NT2/D1 (cell line): ENCODE results near the gene NDRG4.

Experiments
- DNase-seq: peaks from one replicate; pipeline ENCODE4 v3.0.0-alpha.2; 2011; ENCODE audit warnings: low read depth, low spot score
- H3K27me3 ChIP-seq: 2 replicates; pipeline ENCODE4 v1.6.0; 2011; ENCODE audit warnings: mild to moderate bottlenecking; ENCODE audit not compliant: insufficient read length, insufficient read depth
- H3K36me3 ChIP-seq: 2 replicates; pipeline ENCODE4 v1.6.1; 2011; ENCODE audit warnings: mild to moderate bottlenecking, low read length, mixed read lengths; ENCODE audit not compliant: insufficient read depth, insufficient read length
- H3K4me1 ChIP-seq: 2 replicates; pipeline ENCODE4 v1.5.1; 2011; ENCODE audit not compliant: insufficient read depth, insufficient read length
- H3K4me3 ChIP-seq: 2 replicates; pipeline ENCODE4 v1.5.1; 2011; ENCODE audit warnings: low read depth; ENCODE audit not compliant: insufficient read length
- H3K9ac ChIP-seq: 2 replicates; pipeline ENCODE4 v1.6.0; 2011; ENCODE audit warnings: low read depth; ENCODE audit not compliant: insufficient read length
- H3K9me3 ChIP-seq: 2 replicates; pipeline ENCODE4 v1.5.1; 2011; ENCODE audit warnings: mild to moderate bottlenecking, low read length; ENCODE audit not compliant: insufficient read depth
- SUZ12 ChIP-seq: IDR thresholded peaks from 2 replicates; pipeline ENCODE4 v1.6.1; 2011; ENCODE audit not compliant: insufficient read length, insufficient read depth; ENCODE audit errors: extremely low read depth
- YY1 ChIP-seq: IDR thresholded peaks from 2 replicates; pipeline ENCODE4 v1.6.1; 2011; ENCODE audit not compliant: insufficient read length, insufficient read depth
- ZNF274 ChIP-seq: IDR thresholded peaks from 2 replicates; pipeline ENCODE4 v1.6.1; 2011; ENCODE audit warnings: mild to moderate bottlenecking, low read depth, low read length

NDRG4 gene

DNA sequence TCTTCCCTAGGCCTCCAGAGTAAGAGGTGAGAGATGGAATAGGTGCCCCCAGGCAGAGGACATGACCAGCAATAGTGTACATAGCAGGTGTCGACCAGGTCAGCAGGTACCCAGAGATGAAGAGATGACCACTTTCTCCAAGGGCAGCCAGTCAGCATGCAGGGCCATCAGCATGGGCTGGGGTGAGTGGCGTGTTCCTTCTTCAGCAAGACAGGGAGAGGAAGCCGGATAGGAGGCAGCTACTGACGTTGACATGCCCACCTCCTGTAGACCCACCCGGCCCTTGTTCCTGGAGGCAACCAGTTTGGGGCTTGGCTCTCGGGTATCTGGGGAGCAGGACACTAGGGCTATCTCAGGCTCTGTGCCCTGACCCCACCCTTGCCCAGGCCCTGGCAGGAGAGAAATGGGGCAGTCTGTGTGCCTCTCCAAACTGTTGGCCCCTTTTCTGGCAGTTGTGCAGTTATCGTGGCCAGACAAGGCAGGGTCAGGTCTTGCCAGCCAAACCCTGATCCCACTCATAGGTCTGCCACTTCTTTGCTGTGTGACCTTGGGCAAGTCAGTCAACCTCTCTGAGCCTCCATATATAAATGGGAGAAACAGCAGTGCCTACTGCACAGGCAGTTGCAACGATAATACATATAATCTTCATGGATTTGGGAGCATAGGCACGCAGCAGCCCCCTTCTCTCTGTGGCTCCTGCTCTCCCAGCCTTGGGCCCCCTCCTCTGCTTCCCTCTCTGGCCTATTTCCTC, 1.4 kb upstream of the NDRG4 start:
- no peak for DNase-seq
- Histone ChIP-seq H3K4me1 (peaks cover 30% of the 10 kb centered on the region), H3K9me3 (no peaks in the 10 kb centered on the region), H3K4me3 (no peak overlapping the region), H3K9ac (no peak overlapping the region), H3K27me3 (no peaks in the 10 kb centered on the region), H3K36me3 (peaks cover under 1% of the 10 kb centered on the region)
- TF ChIP-seq ZNF274 (no peak), SUZ12 (no peak), YY1 (no peak)

DNA sequence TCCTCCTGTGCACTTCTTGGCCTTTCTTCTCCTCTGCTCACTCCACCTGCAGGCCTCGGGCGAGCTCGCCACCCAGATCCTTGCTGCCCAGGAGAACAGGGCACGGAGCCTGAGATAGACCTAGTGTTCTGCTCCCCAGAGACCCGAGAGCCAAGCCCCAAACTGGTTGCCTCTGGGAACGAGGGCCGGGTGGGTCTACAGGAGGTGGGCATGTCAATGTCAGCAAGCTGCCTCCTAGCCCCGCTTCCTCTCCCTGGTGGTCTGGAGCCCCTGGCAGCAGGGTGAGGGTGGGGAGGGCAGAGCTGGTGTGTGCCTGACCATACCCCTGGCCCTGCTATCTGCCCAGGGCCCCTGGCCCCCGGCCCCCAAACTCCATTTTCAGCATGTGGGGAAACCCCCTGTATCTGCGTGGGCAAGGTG, 841 bp upstream of the NDRG4 start:
- TF ChIP-seq ZNF274, result no peak
- TF ChIP-seq YY1, result no peak
- TF ChIP-seq SUZ12, result no peak
- peaks cover 28% of the 10 kb centered on the region for H3K4me1 ChIP-seq

DNA sequence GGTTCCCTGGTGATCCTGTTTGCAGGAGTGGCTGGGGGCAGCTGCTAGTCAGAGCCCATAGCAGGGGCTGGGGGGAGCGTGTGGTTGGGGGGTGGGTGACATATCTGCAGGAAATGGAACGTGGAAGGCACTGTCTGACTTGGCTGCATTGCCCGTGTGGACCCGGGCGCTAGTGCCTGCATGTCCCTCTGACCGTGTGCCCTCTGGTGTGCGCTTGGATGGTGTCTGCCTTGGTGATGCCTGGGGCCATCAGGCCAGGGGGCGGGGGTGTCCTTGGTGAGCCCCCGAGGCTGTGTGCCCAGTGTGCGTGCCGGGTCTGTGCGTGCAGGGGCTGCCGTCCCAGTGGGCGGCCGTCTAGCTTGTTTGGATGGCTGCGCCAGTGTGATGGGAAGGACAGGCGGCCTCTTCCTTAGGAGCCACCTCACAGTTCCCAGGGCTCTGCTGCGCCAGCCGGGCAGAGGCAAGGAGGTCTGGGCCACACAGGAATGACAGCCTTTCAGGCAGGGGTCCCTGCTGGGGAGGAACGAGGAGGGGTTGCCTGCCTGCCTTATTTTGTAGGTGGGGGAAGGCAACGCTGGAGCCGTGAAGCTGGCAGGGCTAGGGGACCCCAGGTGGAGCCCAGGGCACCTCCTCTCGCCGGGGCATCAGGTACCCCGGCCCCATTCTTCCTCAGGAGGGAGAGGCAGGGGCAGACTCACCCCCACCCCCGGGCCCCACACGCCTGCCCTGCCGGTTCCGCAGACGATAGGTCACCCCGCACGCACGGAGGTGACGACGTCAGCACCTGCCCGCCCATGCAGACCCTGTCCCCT, 693 bp downstream of the NDRG4 start:
- H3K27me3 ChIP-seq, result no peaks in the 10 kb centered on the region
- H3K36me3 ChIP-seq, result peaks cover 11% of the 10 kb centered on the region
- H3K4me1 ChIP-seq, result peaks cover 14% of the 10 kb centered on the region
- H3K4me3 ChIP-seq, result peak overlapping the region; percentile 57
- no peak for DNase-seq
- no peak for TF ChIP-seq SUZ12
- no peak for TF ChIP-seq ZNF274
- no peak for TF ChIP-seq YY1
- no peaks in the 10 kb centered on the region for H3K9me3 ChIP-seq
- peak overlapping the region; percentile 75 for H3K9ac ChIP-seq

More for the DNA sequence above, 841 bp upstream of the NDRG4 start:
- Histone ChIP-seq H3K4me3 (no peak overlapping the region), H3K9ac (no peak overlapping the region), H3K27me3 (no peaks in the 10 kb centered on the region), H3K36me3 (peaks cover 6% of the 10 kb centered on the region), H3K9me3 (no peaks in the 10 kb centered on the region)
- DNase-seq, result no peak

DNA sequence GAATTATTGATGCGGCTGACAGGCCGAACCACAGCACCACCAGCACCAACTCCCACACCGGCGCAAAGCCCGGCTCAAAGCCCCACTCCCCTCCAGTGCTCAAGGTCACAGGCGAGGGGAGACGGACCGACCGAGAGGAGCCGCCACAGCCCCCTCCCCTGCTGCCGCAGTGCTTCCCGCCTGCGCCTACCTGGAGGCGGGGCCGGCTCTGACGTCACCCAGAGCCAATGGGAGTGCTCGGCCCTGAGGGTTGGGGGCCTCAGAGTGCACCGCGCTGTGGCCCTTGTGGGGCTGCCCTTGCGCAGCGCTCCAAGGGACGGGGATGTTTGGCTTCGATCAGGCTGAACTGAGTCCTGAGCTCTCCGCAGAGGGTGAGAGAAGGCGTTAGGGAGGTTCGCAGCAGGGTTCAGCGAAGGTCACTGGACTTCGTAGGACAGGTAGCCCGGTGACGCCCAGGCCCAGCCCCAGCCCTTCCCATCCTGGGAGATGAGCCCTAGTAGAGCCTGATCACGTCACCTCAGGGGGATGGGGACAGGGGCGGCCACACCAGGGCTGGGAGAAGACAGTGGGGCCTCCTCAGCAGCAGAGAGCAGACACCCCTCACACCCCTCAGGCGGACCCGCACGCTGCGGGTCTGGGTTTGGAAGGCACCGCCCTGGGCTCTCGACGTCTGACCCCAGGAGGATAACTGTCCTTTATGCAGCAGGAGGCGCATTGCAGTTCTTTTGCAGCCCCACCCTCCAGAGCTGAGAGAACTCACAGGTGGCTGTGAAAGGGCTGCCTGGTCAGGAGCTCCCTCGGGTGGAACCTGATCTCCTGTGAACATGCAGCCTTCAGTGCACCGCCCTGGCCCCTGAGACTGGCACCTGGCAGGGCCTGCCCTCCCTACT, 1.5 kb downstream of the NDRG4 start:
- TF ChIP-seq SUZ12, result no peak
- TF ChIP-seq ZNF274, result no peak
- no peak for TF ChIP-seq YY1
- H3K4me3 ChIP-seq, result peak overlapping the region; percentile 57
- no peak for DNase-seq
- H3K27me3 ChIP-seq, result no peaks in the 10 kb centered on the region
- H3K9me3 ChIP-seq, result no peaks in the 10 kb centered on the region
- H3K9ac ChIP-seq, result peak overlapping the region; percentile 75
- H3K4me1 ChIP-seq, result peaks cover 9% of the 10 kb centered on the region
- peaks cover 11% of the 10 kb centered on the region for H3K36me3 ChIP-seq

DNA sequence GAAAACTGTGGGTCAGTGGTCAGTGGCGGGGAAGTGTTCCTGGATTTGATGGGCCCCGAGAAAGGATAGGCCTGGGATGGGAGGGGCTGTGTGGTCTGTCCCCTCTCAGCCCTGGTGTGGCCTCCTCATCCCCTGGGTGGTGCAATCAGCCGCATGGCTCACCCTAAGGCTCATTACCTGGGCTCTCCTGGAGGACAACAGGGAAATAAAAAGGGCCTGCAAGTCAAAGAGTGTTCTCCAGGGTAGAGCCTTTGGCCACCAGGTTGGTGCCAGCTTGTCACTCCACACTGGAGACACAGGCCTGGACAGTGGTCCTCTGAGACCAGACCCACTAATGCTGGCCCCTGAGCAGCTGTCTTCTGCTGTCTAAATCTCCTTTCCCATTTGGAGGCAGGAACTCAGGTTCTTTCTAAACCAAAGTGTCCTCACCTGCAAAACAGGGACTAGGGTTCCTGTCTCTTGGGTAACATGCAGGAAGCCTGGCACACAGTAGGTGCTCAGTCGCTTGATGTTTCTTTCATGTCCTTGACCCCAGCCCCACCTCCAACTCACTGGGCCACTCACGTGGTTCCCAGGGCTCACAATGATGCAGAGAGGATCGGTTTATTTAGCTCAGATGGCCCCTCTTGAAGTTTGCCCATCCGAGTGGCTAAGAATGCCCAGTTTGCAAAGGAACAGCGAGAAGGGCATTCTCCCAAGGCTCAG, 2.4 kb downstream of the NDRG4 start:
- no peak for TF ChIP-seq SUZ12
- TF ChIP-seq YY1, result no peak
- TF ChIP-seq ZNF274, result no peak
- Histone ChIP-seq H3K4me3 (no peak overlapping the region), H3K4me1 (peaks cover 7% of the 10 kb centered on the region), H3K9me3 (no peaks in the 10 kb centered on the region), H3K27me3 (no peaks in the 10 kb centered on the region), H3K9ac (no peak overlapping the region), H3K36me3 (peaks cover 11% of the 10 kb centered on the region)
- DNase-seq, result no peak

DNA sequence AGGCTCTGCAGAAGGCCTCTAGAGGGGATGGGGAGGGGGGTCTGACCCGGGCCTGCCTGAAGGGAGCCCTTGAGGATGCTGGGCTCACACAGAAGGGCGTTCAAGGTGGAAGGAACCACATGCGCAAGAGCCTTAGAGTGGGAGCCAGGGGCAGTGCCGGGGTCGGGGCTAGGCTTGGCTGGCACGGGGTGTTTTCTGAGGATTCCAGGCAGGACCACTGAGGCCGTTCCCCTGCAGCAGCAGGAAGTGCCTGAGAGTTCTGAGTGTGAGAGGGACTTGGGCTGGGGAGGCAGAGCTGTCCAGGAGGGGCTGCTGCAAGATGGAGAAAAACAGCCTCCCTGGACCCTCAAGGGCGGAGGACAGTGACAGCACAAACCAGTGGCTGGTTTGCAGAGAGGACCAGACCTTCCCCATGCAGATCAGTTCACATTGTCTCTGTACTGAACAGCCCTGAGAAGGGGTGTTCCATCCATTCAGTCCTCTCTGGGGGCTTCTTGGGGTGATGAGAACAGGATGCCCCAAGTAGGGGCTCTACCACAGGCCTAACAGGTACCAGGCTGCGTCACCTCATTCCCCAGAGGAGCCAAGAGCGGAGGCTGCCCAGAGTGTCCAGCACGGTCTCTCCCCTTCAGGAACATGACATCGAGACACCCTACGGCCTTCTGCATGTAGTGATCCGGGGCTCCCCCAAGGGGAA, 3.4 kb downstream of the NDRG4 start:
- DNase-seq, result no peak
- Histone ChIP-seq H3K27me3 (no peaks in the 10 kb centered on the region), H3K4me1 (peaks cover 7% of the 10 kb centered on the region), H3K9me3 (no peaks in the 10 kb centered on the region), H3K9ac (no peak overlapping the region), H3K36me3 (peaks cover 11% of the 10 kb centered on the region), H3K4me3 (no peak overlapping the region)
- TF ChIP-seq SUZ12 (no peak), YY1 (no peak), ZNF274 (no peak)
